ENCODE measurements around the gene DDX20. TPM values are rescaled to one million over a fixed set of nuclear protein-coding genes. Genes with fewer than 3 reads are reported as not detected.

Gene DDX20
- 16.2 TPM for total RNA-seq

GRCh38 chr1:111755331-111756123 lies at the start of gene DDX20:
TSS of gene DDX20 (plus strand) at chr1:111755901. CDS start at chr1:111755925, 24 bp downstream.

GRCh38 chr1:111739194-111739924 lies 16.3 kb upstream of the DDX20 start, which contains the start of gene INKA2:
TSS of gene INKA2 (minus strand) at chr1:111739395. CDS start at chr1:111739242, 153 bp downstream.

Small RNA genes within 50 kb of the gene (small RNA-seq; reads per million reads assigned to genes)
- 0.19 reads per million for gene INKA2 (ENCODE audit: low replicate concordance)

Other genes with a start within 250 kb of the DDX20 start
- 27.1 TPM for gene RAP1A, start 136.1 kb upstream of the DDX20 start, total RNA-seq
- gene INKA2, start 16.5 kb upstream of the DDX20 start, total RNA-seq = 10.5 TPM
- gene KCND3, start 233.8 kb downstream of the DDX20 start, total RNA-seq = 1.3 TPM